HG03354 (cell line): Measurements from ENCODE around the gene AHCYL2.
A peak's percentile ranks its signal among the peaks of the same experiment; 100 is the strongest.
"Not testable (repeated sequence)": the region's sequence is repeated elsewhere in the genome, so short reads cannot be mapped to it uniquely, and the experiment has no call there.

Experiments
- ATAC-seq: cut with Tn5 transposase; IDR thresholded peaks from one replicate; pipeline ENCODE4 v1.9.1; 2021; ENCODE audit warnings: mild to moderate bottlenecking; ENCODE audit not compliant: unreplicated experiment, poor library complexity, severe bottlenecking

AHCYL2 gene

GRCh38 chr7:129338450-129338849 lies 113.6 kb downstream of the AHCYL2 start:
- no peak for ATAC-seq

GRCh38 chr7:129341212-129341611 lies 116.4 kb downstream of the AHCYL2 start:
- no peak for ATAC-seq

- no peak for ATAC-seq
Measured at GRCh38 chr7:129341816-129342806, 117.3 kb downstream of the AHCYL2 start.

- no peak for ATAC-seq
Measured at GRCh38 chr7:129343099-129343700, 118.4 kb downstream of the AHCYL2 start.

- no peak for ATAC-seq
Measured at GRCh38 chr7:129347330-129347729, 122.5 kb downstream of the AHCYL2 start.

GRCh38 chr7:129348023-129348740 lies 123.4 kb downstream of the AHCYL2 start:
- no peak for ATAC-seq

GRCh38 chr7:129351320-129351719 lies 126.5 kb downstream of the AHCYL2 start:
- ATAC-seq = no peak

GRCh38 chr7:129353104-129353503 lies 128.3 kb downstream of the AHCYL2 start:
- ATAC-seq = not testable (repeated sequence)

- no peak for ATAC-seq
Measured at GRCh38 chr7:129354428-129355157, 129.8 kb downstream of the AHCYL2 start.

GRCh38 chr7:129356176-129356575 lies 131.3 kb downstream of the AHCYL2 start:
- ATAC-seq = no peak

- no peak for ATAC-seq
Measured at GRCh38 chr7:129359176-129359575, 134.3 kb downstream of the AHCYL2 start.

- no peak for ATAC-seq
Measured at GRCh38 chr7:129359638-129360037, 134.8 kb downstream of the AHCYL2 start.

GRCh38 chr7:129361771-129362170 lies 136.9 kb downstream of the AHCYL2 start:
- no peak for ATAC-seq

GRCh38 chr7:129362496-129362895 lies 137.7 kb downstream of the AHCYL2 start:
- ATAC-seq = no peak

GRCh38 chr7:129367349-129367699 lies 142.5 kb downstream of the AHCYL2 start:
- ATAC-seq = no peak

- peak; percentile 72 for ATAC-seq
Measured at GRCh38 chr7:129367700-129368388, 143.0 kb downstream of the AHCYL2 start.

- peak; percentile 45 for ATAC-seq
Measured at GRCh38 chr7:129368389-129368986, 143.7 kb downstream of the AHCYL2 start.

- not testable (repeated sequence) for ATAC-seq
Measured at GRCh38 chr7:129369447-129369846, 144.6 kb downstream of the AHCYL2 start.

- ATAC-seq = no peak
Measured at GRCh38 chr7:129370812-129371211, 146.0 kb downstream of the AHCYL2 start.
